ENCODE measurements around the gene MED23. TPM values are rescaled to one million over a fixed set of nuclear protein-coding genes. Genes with fewer than 3 reads are reported as not detected.
A peak's percentile ranks its signal among the peaks of the same experiment; 100 is the strongest.

Gene MED23, protein sequence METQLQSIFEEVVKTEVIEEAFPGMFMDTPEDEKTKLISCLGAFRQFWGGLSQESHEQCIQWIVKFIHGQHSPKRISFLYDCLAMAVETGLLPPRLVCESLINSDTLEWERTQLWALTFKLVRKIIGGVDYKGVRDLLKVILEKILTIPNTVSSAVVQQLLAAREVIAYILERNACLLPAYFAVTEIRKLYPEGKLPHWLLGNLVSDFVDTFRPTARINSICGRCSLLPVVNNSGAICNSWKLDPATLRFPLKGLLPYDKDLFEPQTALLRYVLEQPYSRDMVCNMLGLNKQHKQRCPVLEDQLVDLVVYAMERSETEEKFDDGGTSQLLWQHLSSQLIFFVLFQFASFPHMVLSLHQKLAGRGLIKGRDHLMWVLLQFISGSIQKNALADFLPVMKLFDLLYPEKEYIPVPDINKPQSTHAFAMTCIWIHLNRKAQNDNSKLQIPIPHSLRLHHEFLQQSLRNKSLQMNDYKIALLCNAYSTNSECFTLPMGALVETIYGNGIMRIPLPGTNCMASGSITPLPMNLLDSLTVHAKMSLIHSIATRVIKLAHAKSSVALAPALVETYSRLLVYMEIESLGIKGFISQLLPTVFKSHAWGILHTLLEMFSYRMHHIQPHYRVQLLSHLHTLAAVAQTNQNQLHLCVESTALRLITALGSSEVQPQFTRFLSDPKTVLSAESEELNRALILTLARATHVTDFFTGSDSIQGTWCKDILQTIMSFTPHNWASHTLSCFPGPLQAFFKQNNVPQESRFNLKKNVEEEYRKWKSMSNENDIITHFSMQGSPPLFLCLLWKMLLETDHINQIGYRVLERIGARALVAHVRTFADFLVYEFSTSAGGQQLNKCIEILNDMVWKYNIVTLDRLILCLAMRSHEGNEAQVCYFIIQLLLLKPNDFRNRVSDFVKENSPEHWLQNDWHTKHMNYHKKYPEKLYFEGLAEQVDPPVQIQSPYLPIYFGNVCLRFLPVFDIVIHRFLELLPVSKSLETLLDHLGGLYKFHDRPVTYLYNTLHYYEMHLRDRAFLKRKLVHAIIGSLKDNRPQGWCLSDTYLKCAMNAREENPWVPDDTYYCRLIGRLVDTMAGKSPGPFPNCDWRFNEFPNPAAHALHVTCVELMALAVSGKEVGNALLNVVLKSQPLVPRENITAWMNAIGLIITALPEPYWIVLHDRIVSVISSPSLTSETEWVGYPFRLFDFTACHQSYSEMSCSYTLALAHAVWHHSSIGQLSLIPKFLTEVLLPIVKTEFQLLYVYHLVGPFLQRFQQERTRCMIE (N-terminal part only)
- 10 to 100 TPM in 4 of 6 experiments, 1 to 10 TPM in 2; 8.8 to 13.8 (median 11.0) TPM for total RNA-seq
- long read RNA-seq, partial matches to known transcripts, result 0 of 3 reads
- long read RNA-seq, other reads (novel, unspliced or antisense), result 3 of 3 reads

DNA sequence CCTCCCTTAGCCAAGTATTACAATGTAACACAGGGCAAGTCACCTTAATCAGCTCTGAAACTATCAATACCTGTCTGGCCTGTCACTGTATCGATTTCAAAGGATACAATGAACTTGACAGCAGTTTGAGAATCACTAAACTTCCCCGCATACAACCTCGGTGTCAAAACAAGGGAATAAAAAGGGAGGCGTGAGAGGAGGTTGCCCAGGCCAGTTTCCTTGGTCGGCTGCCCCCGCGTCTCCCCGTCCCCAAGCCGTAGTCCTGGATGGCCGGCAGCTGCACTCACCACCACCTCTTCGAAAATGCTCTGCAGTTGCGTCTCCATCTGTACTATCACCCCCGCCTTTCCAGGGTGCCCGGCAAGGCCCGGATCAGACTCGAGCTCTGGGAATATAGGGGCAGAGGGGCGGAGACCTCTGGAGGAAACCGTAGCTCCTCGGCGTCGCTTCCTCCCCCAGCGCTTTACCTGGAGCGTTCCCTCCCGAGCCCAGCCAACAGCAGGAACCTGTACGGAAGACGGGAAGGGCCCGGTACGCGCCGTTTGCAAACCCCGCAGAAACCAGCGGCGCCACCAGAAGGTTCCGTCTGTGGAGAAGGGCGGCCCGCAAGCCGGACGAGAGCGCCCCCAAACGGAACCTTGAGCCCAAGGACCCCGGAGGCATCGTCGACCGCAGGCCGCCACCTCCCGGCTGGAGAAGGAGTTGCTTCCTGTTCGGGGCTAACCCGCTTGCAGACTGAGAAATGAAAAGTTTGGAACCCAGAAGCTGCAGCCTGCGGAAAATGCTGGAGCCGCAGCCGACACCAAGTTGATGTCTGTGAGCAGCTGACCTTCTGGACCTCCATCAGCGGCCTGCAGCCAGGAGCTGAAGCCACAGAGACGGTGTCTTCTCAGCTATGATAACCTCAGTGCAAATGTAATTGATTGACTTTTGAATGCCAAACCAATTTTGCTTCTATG is at the start of gene MED23:
Gene MED23 (minus strand): TSS at position 519 of the 959 bp plus-strand sequence. CDS start 193 bp downstream, at position 326.
- Histone ChIP-seq H3K9me3 (no peaks in the 10 kb centered on the region), H3K4me3 (peak within 1 kb of the TSS; percentile 71 to 80 (median 72)), H3K27me3 (no peaks in the 10 kb centered on the region), H3K27ac (peak within 1 kb of the TSS; percentile 66 to 76 (median 69)), H3K36me3 (peaks cover 0 to 23% (median 7%) of the 10 kb centered on the region in 4 donors), H3K4me1 (peaks cover 0 to 13% (median 0%) of the 10 kb centered on the region in 4 donors)
- peak; percentile 99 for ATAC-seq
- DNase-seq, result peak; percentile 96
- under 1% methylated on average over 18 of the region's 53 CpGs for WGBS (ENCODE audit: insufficient coverage, low coverage, low lambda C conversion rate, missing lambda C conversion rate)
- peak; percentile 72 for TF ChIP-seq POLR2A (IDR thresholded peaks at IDR 0.05)
- TF ChIP-seq, protein P1, sequence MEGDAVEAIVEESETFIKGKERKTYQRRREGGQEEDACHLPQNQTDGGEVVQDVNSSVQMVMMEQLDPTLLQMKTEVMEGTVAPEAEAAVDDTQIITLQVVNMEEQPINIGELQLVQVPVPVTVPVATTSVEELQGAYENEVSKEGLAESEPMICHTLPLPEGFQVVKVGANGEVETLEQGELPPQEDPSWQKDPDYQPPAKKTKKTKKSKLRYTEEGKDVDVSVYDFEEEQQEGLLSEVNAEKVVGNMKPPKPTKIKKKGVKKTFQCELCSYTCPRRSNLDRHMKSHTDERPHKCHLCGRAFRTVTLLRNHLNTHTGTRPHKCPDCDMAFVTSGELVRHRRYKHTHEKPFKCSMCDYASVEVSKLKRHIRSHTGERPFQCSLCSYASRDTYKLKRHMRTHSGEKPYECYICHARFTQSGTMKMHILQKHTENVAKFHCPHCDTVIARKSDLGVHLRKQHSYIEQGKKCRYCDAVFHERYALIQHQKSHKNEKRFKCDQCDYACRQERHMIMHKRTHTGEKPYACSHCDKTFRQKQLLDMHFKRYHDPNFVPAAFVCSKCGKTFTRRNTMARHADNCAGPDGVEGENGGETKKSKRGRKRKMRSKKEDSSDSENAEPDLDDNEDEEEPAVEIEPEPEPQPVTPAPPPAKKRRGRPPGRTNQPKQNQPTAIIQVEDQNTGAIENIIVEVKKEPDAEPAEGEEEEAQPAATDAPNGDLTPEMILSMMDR (IDR thresholded peaks at IDR 0.05), result peak; percentile 91 to 99 (median 98)
- intact Hi-C loops (cut with DNase I), result no loop called here

DNA sequence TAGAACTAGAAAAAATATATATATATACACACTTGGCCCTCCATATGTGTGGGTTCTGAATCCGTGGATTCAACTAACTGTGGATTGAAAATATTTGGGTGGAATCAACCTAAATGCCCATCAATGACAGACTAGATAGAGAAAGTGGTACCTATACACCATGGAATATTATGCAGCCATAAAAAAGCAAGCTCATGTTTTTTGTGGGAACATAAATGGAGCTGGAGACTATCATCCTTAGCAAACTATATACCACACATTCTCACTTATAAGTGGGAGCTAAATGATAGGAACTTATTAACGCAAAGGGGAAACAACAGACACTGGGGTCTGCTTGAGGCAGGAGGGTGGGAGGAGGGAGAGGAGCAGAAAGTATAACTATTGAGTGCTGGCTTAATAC is 45.1 kb upstream of the MED23 start:
- Histone ChIP-seq H3K4me3 (no peak overlapping the region), H3K27ac (no peak overlapping the region), H3K36me3 (no peaks in the 10 kb centered on the region), H3K4me1 (no peaks in the 10 kb centered on the region), H3K27me3 (no peaks in the 10 kb centered on the region), H3K9me3 (no peaks in the 10 kb centered on the region)
- ATAC-seq (no peak), DNase-seq (no peak)
- intact Hi-C loops (cut with DNase I), result no loop called here
- WGBS (ENCODE audit: insufficient coverage, low coverage, low lambda C conversion rate, missing lambda C conversion rate), result 95% methylated on average over 2 of the region's 2 CpGs
- TF ChIP-seq, protein P1 (IDR thresholded peaks at IDR 0.05), result no peak
- no peak for TF ChIP-seq POLR2A (IDR thresholded peaks at IDR 0.05)

DNA sequence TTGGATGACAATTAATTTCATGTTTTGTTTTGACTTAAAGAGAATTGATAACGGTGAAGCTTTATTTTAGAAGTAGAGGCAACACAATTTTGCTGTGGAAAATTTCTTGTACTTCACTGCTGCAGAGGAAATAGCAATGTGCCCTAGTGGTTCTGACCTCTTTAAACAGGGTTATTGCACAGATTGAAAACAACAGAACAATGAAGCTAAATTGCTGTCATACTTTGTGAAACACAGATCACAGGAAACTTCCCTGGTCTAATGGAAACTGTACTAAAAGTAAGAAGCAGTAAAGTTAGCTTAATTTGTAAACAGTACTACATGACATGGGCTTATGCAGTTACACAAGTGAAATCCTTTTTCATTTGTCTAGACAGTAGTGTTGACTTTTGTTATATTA is 41.8 kb upstream of the MED23 start:
- Histone ChIP-seq H3K4me3 (no peak overlapping the region), H3K36me3 (no peaks in the 10 kb centered on the region), H3K9me3 (no peaks in the 10 kb centered on the region), H3K27ac (no peak overlapping the region), H3K27me3 (no peaks in the 10 kb centered on the region), H3K4me1 (no peaks in the 10 kb centered on the region)
- ATAC-seq (no peak), DNase-seq (no peak)
- intact Hi-C loops (cut with DNase I), result no loop called here
- TF ChIP-seq, protein P1 (IDR thresholded peaks at IDR 0.05), result no peak
- TF ChIP-seq POLR2A (IDR thresholded peaks at IDR 0.05), result no peak
- 60% methylated on average over 1 of the region's 1 CpG for WGBS (ENCODE audit: insufficient coverage, low coverage, low lambda C conversion rate, missing lambda C conversion rate)
